RWPE1 (cell line): ENCODE data around the gene CTNNBL1.

Experiments used
- CTCF ChIA-PET: fragments of 350-600 bp; sonication (Branson Sonifier 250); formaldehyde crosslinking; extraction: SDS; loops from one replicate; lab custom pipeline; 2021; lab: Yijun Ruan, JAX
- POLR2A ChIA-PET: fragments of 400-600 bp; formaldehyde crosslinking; extraction: SDS; loops from one replicate; lab custom pipeline; 2020; ENCODE audit warnings: antibody characterized with exemption; ENCODE audit not compliant: low non-redundant PET; lab: Yijun Ruan, JAX
- DNase-seq: peaks from one replicate; pipeline ENCODE4 v3.0.0; 2012; ENCODE audit warnings: low spot score
- H3K27ac ChIP-seq: fragments of 450-650 bp; 2 replicates; pipeline ENCODE4 v1.5.1; 2017
- TF ChIP-seq, protein P1 (sequence below): fragments of 450-650 bp; conservative IDR thresholded peaks from 2 replicates; pipeline ENCODE4 v1.5.1; 2017; ENCODE audit warnings: low read depth, mild to moderate bottlenecking

Gene CTNNBL1

DNA sequence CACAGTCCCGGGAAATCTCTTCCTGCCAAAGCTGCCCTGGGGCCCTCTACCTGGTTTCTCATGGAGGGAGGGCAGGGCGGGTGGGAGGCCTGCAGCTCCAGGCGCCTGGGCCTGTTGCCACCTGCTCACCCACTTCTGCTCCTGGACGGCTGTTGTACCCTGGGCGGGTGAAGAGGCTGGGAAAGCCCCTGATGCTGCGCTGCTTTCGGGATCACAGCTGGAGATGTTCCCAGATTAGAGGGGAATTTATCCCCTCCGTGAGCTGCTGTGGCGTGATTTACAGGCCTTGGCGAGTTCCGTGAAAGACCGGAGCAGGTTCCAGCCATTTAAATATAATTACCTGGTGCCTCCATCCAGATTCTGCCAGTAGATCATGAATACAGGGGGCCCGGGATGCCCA, 196.8 kb downstream of the CTNNBL1 start:
- H3K27ac ChIP-seq = no peak overlapping the region
- ChIA-PET POLR2A (no interaction called here), CTCF (no interaction called here)
- DNase-seq = no peak
- TF ChIP-seq, protein P1, sequence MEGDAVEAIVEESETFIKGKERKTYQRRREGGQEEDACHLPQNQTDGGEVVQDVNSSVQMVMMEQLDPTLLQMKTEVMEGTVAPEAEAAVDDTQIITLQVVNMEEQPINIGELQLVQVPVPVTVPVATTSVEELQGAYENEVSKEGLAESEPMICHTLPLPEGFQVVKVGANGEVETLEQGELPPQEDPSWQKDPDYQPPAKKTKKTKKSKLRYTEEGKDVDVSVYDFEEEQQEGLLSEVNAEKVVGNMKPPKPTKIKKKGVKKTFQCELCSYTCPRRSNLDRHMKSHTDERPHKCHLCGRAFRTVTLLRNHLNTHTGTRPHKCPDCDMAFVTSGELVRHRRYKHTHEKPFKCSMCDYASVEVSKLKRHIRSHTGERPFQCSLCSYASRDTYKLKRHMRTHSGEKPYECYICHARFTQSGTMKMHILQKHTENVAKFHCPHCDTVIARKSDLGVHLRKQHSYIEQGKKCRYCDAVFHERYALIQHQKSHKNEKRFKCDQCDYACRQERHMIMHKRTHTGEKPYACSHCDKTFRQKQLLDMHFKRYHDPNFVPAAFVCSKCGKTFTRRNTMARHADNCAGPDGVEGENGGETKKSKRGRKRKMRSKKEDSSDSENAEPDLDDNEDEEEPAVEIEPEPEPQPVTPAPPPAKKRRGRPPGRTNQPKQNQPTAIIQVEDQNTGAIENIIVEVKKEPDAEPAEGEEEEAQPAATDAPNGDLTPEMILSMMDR = no peak

DNA sequence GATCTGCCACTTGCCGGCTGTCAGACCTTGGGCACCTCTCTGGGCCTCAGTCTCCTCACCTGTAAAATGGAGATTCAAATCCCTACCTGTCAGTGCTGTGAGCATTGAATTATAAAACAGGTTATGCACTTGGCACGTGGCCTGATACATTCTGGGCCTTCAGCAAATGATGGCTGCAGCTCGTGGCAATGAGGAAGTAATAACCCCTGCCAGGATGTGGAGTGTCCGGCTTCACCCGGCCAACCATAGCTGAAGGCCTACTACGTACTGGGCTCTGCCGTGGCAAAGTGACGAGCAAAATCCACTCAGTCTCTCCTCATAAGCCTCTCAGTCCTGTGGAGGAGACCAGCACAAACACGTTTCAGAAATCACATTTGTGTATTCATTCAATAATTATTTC, 198.2 kb downstream of the CTNNBL1 start:
- TF ChIP-seq, protein P1 = no peak
- ChIA-PET CTCF (interaction anchor here (0.7 to 1.0 kb wide), 2 partner anchors 20 to 328 kb away, joined by 3 to 4 read pairs; no protein-coding TSS in a partner anchor), POLR2A (no interaction called here)
- no peak for DNase-seq
- H3K27ac ChIP-seq = no peak overlapping the region

DNA sequence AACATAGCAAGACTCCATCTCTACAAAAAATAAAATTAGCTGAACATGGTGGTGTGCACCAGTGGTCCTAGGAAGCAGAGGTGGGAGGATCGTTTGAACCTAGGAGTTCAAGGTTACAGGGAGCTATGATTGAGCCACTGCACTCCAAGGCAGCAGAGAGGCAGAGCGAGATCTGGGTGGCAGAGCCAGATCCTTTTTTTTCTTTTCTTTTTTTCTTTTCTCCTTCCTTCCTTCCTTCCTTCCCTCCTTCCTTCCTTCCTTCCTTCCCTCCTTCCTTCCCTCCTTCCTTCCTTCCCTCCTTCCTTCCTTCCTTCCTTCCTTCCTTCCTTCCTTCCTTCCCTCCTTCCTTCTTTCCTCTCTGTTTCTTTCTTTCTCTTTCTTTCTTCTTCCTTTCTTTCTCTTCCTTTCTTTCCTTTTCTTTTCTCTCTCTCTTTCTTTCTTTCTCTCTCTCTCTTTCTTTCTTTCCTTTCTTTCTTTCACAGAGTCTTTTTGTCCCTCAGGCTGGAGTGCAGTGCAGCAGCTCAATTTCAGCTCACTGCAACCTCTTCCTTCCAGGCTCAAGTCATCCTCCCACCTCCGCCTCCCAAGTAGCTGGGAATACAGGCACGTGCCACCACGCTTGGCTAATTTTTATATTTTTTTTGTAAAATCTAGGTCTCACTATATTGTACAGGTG, 199.9 kb downstream of the CTNNBL1 start:
- TF ChIP-seq, protein P1 = no peak
- POLR2A ChIA-PET = no interaction called here

DNA sequence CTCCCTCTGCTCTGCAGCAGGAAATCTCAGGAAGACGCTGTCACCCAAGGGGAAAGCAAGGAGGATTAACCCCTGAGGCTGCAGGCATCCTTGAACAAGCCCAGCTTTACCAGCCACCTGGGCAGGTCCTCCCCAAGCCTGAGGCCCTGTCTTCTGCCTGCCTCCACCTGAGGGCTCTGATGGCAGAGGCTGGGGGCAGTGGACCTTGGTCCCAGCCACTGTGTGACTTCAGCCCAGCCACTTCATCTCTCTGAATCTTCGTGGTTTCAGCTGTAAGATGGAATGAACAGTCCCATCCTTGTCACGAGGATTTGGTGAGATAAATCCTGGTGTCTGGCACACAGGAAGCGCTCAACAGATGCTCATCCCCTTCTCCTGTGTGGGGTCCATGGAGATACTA, 200.6 kb downstream of the CTNNBL1 start:
- ChIA-PET CTCF (interaction anchor here (0.7 to 0.8 kb wide), 3 partner anchors 179 to 1575 kb away, joined by 3 to 8 read pairs (median 3); no protein-coding TSS in a partner anchor), POLR2A (no interaction called here)
- DNase-seq = no peak
- H3K27ac ChIP-seq = no peak overlapping the region
- TF ChIP-seq, protein P1 = no peak

More for the DNA sequence above, 199.9 kb downstream of the CTNNBL1 start:
- CTCF ChIA-PET = interaction anchor here (0.6 to 0.8 kb wide), 3 partner anchors 36 to 841 kb away, joined by 4 to 8 read pairs (median 4); no protein-coding TSS in a partner anchor
- no peak overlapping the region for H3K27ac ChIP-seq
- DNase-seq = no peak

- TF ChIP-seq, protein P1 = no peak
- no peak overlapping the region for H3K27ac ChIP-seq
- CTCF ChIA-PET = interaction anchor here (0.8 kb wide), 1 partner anchor 1576 kb away, joined by 3 read pairs; no protein-coding TSS in a partner anchor
- no peak for DNase-seq
- POLR2A ChIA-PET = no interaction called here
Observed at GRCh38 chr20:37895166-37895565, 201.3 kb downstream of the CTNNBL1 start.

DNA sequence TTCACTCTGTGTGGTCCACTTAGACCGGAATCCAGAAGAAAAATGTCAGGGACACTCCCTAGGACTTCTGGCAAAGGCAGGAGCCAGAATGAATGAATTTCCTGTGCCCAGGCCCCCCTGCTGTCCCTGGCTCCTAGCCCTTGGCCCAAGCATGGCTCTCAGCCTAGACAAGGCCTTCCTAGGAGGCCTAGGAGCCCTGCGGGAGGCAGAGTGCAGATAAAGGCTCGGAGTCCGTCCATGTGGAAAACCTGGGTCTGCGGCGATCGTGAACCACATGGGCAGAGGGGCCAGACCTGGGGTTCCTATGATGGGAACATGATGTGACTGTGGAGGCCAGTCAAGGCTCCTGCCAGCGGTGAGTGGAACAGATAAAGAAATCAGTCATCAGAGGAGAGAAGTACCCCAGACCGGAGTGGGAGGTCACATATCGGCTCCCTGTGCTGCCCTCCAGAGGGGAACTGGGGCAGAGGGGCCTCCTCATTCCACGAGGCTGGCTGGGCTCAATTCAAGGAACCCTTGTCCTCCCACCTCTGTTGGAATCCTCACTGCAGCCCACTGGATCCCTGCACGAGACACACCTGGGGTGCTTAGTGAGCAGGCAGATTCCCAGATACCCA, 203.2 kb downstream of the CTNNBL1 start:
- TF ChIP-seq, protein P1 = no peak
- no peak for DNase-seq
- CTCF ChIA-PET = interaction anchor here (1.4 kb wide), 1 partner anchor 10 kb away, joined by 3 read pairs; no protein-coding TSS in a partner anchor
- no peak overlapping the region for H3K27ac ChIP-seq
- POLR2A ChIA-PET = no interaction called here
